ENCODE measurements around the gene ST3GAL3.

The ST3GAL3 gene

DNA sequence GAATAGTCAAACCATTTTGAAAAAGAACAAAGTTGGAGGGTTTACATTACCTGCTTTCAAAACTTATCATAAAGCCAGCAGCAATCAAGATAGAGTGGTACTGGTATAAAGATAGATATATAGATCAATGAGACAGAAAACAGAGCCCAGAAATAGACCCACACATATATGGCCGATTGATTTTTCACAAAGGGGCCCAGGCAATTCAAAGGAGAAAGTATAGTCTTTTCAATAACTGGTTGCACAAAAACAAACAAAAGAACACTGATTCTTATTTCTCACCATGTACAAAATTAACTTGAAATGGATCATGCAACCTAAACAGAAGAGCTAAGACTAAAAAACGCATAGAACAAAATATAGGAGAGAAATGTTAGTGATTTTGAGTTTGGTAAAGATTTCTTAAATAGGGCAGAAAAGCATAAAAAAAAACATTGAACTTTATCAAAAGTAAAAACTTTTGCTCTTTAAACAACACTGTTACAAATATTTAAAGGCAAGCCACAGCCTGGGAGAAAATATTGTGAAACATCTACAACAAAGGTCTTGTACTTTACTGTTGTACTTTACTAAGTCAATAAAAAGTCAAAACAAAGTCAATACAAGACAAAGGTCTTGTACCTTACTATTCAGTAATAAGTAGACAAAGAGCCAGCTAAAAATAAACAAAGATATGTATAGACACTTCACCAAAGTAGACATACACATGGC lies 50.2 kb downstream of the ST3GAL3 start:
- no peaks in the 10 kb centered on the region for H3K9me3 ChIP-seq
- no peak overlapping the region for H3K4me3 ChIP-seq
- H3K4me1 ChIP-seq: no peaks in the 10 kb centered on the region
- no peaks in the 10 kb centered on the region for H3K27me3 ChIP-seq
- intact Hi-C loops (cut with DNase I; ENCODE audit: low total_unique reads): no loop called here
- H3K36me3 ChIP-seq: peaks cover 0 to 7% (median 0%) of the 10 kb centered on the region in 3 donors
- H3K27ac ChIP-seq: no peak overlapping the region
- TF ChIP-seq, protein P1, sequence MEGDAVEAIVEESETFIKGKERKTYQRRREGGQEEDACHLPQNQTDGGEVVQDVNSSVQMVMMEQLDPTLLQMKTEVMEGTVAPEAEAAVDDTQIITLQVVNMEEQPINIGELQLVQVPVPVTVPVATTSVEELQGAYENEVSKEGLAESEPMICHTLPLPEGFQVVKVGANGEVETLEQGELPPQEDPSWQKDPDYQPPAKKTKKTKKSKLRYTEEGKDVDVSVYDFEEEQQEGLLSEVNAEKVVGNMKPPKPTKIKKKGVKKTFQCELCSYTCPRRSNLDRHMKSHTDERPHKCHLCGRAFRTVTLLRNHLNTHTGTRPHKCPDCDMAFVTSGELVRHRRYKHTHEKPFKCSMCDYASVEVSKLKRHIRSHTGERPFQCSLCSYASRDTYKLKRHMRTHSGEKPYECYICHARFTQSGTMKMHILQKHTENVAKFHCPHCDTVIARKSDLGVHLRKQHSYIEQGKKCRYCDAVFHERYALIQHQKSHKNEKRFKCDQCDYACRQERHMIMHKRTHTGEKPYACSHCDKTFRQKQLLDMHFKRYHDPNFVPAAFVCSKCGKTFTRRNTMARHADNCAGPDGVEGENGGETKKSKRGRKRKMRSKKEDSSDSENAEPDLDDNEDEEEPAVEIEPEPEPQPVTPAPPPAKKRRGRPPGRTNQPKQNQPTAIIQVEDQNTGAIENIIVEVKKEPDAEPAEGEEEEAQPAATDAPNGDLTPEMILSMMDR (IDR thresholded peaks at IDR 0.05): no peak
- no peak for DNase-seq

DNA sequence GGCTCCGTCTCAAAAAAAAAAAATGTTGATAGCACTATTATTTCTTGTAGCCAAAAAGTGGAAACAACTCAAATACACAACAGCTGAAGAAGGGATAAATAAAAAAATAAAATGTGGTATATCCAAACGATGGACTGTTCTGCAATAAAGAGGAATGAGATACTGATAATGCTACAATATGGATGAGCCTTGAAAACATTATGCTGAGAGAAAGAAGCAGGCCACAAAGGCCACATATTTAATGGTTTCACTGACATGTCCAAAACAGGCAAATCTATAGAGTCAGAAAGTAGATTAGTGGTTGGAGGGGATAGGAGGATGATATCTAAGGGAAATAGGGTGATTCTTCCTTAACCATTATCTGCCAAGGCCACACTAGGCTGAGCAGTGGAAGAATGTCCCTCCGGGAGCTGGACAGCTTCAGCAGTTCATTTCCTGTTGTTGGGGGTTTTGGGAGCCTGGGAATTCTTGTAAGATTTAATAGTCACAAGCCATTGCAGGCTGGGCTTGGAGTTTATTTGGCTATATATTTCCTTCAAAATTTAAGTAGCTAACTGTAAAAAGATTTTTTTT lies 53.5 kb downstream of the ST3GAL3 start:
- no peaks in the 10 kb centered on the region for H3K36me3 ChIP-seq
- peaks cover 0 to 10% (median 2%) of the 10 kb centered on the region in 4 donors for H3K4me1 ChIP-seq
- H3K9me3 ChIP-seq: no peaks in the 10 kb centered on the region
- no peak overlapping the region for H3K27ac ChIP-seq
- H3K4me3 ChIP-seq: no peak overlapping the region
- no peak for DNase-seq
- TF ChIP-seq, protein P1 (IDR thresholded peaks at IDR 0.05): no peak
- intact Hi-C loops (cut with DNase I; ENCODE audit: low total_unique reads): loop anchor here (5.0 kb wide), 3 partner anchors 229 to 291 kb away; partner anchors contain the start of gene PTPRF
- no peaks in the 10 kb centered on the region for H3K27me3 ChIP-seq

DNA sequence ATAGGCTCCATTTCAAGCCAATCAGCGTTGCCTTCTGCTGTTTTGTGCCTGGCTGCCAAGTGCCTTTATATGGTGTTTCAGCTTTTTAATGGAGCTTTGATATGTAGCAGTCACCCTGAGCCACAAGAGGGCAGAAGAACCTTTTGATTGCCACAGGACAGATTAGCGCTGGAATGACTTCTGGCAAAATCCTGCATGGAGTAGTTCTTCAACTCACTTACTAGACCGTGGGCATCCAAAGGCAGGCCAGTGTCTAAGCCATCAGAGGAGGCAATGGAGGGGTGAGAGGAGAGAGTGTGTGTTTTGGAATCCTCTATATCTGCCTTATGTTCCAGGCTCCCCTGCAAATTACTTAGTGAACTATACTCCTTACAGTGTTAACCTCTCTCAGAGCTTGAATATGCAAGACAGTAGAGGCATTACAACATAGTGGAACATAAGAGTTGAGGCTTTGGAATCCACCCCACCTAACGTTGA lies 56.2 kb downstream of the ST3GAL3 start:
- no peaks in the 10 kb centered on the region for H3K27me3 ChIP-seq
- intact Hi-C loops (cut with DNase I; ENCODE audit: low total_unique reads): loop anchor here (2.0 to 5.0 kb wide), 4 partner anchors 171 to 289 kb away; partner anchors contain the start of gene PTPRF
- no peak overlapping the region for H3K27ac ChIP-seq
- peaks cover 0 to 10% (median 2%) of the 10 kb centered on the region in 4 donors for H3K4me1 ChIP-seq
- TF ChIP-seq, protein P1 (IDR thresholded peaks at IDR 0.05): peak; percentile 77 to 93
- H3K9me3 ChIP-seq: no peaks in the 10 kb centered on the region
- no peaks in the 10 kb centered on the region for H3K36me3 ChIP-seq
- no peak overlapping the region for H3K4me3 ChIP-seq
- DNase-seq: peak; percentile 79 to 82

GRCh38 chr1:43764581-43764980 lies 57.2 kb downstream of the ST3GAL3 start:
- TF ChIP-seq, protein P1 (IDR thresholded peaks at IDR 0.05): no peak
- intact Hi-C loops (cut with DNase I; ENCODE audit: low total_unique reads): loop anchor here (5.0 kb wide), 3 partner anchors 232 to 288 kb away; partner anchors contain the start of gene PTPRF
- Histone ChIP-seq H3K27me3 (no peaks in the 10 kb centered on the region), H3K4me1 (peaks cover 0 to 10% (median 2%) of the 10 kb centered on the region in 4 donors), H3K4me3 (no peak overlapping the region), H3K9me3 (no peaks in the 10 kb centered on the region), H3K27ac (no peak overlapping the region), H3K36me3 (no peaks in the 10 kb centered on the region)
- no peak for DNase-seq

- Histone ChIP-seq H3K36me3 (no peaks in the 10 kb centered on the region), H3K4me3 (no peak overlapping the region), H3K4me1 (peaks cover 0 to 10% (median 2%) of the 10 kb centered on the region in 4 donors), H3K9me3 (no peaks in the 10 kb centered on the region), H3K27me3 (no peaks in the 10 kb centered on the region), H3K27ac (no peak overlapping the region)
- DNase-seq: no peak
- intact Hi-C loops (cut with DNase I; ENCODE audit: low total_unique reads): no loop called here
- TF ChIP-seq, protein P1 (IDR thresholded peaks at IDR 0.05): no peak
Observed at GRCh38 chr1:43766086-43766784, 58.9 kb downstream of the ST3GAL3 start.

All from tibial artery (tissue), 4 donors.